ENCODE data around the gene NR1I2.

Gene NR1I2

DNA sequence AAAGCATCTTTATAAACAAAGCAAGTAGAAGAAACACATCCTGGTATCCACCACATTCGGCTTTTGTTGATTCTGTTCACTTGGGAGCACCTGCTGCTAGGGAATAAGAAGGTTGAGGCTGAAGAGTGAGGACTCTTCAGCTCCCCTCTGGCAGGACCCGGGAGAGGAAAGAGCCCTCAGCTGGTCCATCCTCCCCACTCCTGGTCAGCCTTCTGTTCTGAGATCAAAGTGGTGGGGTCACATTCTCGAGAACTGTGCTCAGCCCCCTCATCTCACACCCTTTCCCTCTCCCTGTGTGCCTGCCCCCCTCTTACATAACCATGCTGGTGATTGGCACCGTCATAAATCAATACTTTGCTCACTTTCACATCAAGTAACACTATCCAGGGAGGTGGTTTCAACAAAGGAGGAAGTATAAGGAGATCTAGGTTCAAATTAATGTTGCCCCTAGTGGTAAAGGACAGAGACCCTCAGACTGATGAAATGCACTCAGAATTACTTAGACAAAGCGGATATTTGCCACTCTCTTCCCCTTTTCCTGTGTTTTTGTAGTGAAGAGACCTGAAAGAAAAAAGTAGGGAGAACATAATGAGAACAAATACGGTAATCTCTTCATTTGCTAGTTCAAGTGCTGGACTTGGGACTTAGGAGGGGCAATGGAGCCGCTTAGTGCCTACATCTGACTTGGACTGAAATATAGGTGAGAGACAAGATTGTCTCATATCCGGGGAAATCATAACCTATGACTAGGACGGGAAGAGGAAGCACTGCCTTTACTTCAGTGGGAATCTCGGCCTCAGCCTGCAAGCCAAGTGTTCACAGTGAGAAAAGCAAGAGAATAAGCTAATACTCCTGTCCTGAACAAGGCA is at the start of gene NR1I2:
NR1I2 (plus strand) TSS at position 772 of the 869 bp plus-strand sequence.
- DNase-seq, result no peak

DNA sequence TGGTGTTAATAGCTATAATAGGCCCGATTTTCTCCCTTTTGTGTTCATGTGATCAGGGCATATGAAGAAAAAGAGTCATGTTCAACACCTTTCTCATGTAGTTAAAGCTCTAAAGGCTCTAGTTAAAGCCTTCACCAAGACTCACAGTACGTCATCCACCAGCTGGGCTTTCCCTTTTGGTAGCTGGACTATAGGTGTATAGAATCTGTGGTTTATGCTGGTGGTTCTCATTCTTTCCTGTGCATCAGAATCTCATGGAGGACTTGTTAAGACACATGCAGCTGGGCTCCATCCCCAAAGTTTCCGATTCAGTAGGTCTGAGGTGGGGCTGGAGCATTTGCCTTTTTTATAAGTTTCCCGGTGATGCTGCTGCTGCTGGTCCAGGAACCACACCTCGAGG is 48.1 kb upstream of the NR1I2 start:
- DNase-seq, result no peak

DNA sequence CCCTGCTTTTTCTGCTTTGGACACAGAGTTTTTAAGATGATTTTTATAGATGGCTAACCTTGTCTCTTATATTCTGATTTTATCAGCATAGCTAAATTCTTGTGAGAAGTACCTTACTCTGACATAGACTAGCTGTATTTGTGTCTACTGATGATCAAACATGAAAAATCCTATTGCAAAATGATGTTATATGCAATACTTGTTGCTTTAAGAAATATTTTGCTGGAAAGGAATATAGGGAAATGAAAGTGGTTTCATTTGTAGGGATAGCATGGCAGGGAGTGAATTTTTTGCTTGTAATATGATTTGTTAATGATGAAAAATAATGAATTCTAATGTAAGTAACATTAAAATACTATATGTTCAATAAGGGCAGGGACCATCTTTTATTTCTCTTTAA is 43.2 kb upstream of the NR1I2 start:
- no peak for DNase-seq

DNA sequence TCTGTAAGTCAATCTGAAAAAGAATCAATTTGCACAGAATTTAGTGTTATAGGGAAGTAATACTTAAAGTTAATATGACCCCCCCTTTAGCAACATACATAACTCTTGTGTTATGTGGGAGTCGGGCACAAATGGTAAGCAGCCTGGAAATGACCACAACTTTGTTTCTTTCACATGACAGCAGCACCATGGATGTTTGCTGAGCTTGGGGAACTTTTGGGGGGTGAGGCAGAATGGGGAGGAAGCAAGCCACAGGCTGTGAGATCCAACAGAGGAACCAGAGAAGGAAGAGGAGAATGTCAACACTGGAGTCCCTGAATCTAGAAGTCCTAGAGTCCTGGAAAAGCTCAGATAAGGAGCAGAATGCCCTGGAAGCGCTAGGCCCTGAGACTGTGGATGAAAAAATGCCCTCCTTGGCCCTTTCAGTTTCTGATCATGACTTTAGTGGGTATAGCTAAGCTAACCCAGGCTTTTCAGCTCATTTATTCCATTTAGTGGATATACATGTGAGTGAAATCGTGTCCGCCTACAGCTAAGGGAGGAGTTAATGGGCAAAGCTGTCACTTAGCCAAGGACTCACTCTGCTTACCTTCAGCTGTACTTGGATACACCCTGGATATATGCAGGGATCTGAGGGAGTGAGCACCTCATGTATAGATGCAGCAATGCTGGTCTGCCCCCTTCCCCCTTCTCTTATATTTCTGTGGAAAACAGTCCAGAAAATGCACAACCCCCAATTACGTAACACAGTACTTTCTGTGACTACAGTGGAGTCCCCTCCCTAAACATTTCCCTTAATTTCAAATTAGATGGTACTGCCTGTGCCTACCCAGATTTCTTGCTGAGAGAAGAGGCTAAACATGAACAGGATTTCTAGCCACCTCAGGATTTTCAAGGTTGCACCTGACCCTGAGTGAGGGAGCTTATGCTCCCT is 40.0 kb upstream of the NR1I2 start:
- DNase-seq, result no peak

DNA sequence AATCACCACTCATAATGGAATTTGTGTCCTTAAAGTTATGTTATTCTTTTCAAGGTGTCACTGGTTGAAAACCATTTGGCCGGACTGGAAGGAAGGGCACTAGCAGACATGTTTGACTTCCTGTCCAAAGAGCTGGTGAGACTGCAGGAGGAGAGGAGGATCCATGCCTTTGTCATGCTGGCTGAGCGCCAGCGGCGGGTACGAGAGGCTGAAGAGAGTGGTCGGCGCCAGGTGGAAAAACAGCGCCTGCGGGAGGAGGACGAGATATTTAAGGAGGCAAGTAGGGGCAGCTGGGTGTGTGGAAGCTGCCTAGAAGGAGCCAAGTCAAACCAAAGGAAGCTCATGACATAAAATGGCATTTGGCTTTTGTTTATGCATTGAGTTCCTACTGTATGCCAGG is 38.0 kb upstream of the NR1I2 start:
- DNase-seq, result no peak

DNA sequence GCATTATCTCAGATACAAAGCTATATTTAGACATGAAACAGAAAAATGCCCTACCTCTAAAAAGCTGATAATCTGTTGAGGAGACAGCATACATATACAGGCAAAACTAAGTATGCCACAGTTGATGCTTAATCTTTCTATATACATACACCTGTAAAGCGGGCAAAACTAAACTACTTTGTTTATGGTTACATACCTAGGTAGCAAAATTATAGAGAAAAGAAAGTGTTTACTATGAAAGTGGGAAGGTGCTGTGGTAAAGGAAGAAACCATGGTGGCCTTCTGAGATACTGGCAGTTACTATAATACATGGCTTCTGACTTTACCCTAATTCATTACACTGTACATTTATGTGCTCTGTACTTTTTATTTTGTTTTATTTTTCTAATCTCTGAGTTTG is 36.0 kb upstream of the NR1I2 start:
- no peak for DNase-seq

DNA sequence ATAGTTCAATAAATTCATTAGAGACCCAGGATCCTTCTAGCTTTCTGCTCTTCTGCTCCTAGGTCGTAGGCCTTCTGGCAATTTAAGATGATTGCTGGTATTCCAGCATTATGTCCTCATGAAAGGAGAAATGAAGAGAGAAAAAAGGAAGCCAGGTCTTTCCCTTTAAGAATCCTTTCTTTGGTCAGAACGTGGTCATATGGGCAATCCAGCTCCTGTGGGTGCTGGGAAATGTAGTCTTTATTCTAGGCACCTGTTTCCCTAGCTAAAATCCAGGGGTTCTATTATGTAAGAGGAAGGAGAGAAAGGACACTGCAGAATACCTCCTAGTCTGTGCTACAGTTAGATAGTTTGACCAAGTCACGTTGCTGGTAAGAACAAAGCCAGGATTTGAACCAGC is 35.5 kb upstream of the NR1I2 start:
- DNase-seq, result no peak

DNA sequence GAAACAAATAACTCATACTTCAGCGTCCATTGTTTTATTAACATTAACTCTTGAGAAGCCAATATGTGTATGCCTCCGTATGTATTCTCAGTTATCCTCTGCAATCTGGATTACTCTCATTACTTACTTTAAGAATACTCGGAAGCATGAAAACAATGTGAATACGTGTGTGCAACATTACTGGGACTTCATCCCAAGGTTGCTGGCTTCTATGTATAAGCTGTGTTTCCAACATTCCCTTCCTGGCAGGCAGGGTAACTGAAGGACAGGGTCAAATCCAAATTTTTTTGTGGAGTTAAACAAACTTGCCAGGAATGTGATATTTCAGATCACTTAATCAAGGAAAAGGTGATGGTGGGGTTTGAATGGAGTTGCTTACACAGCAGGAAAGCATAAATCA is 34.5 kb upstream of the NR1I2 start:
- DNase-seq, result no peak

DNA sequence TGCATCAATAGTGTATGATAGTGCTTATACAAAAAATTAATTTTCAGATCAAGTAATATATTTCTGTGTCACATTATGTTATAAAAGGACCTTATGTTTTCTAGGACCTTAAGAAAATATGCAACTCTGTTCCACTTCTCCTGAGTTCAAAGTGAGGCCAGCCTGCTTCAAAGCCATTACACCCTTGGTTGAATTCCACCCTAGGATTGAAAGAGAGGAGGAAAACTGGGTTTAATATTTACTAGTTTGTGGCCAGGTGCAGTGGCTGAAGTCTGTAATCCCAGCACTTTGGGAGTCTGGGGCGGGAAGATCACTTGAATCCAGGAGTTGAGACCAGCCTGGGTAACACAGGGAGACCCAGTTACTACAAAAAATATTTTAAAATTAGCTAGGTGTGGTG is 32.9 kb upstream of the NR1I2 start:
- DNase-seq, result no peak

DNA sequence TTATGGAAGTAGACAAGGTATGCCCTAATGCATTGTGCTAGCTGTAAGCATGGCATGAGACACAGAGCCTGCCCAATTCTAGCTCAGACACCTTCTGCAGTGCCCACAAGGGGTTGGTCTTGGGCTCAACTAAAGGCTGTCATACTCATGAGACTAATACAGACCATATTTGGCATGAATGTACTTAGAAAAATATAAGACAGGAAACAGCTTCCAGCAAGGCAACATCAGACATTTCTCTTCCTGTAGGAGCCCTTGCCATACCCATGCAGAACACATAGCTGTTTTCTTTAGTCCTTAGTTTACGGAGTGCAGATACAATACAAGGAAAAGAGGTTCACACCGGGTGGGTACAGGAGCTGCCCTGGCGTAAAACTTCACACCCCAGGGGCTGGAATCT is 30.5 kb upstream of the NR1I2 start:
- no peak for DNase-seq

DNA sequence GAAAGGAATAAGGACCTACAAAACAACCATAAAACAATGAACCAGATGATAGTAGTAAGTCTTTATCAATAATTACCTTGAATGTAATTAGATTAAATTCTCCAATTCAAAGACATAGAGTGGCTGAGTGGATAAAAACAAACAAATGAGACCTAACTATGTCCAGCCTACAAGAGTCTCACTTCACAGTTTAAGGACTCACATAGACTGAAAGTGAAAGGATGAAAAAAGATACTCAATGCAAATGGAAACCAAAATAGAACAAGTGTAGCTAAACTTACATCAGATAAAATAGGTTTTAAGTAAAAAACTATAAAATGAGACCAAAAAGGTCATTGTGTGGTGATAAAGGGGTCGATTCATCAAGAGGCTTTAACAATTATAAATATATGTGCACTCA is 21.9 kb upstream of the NR1I2 start:
- DNase-seq, result no peak

DNA sequence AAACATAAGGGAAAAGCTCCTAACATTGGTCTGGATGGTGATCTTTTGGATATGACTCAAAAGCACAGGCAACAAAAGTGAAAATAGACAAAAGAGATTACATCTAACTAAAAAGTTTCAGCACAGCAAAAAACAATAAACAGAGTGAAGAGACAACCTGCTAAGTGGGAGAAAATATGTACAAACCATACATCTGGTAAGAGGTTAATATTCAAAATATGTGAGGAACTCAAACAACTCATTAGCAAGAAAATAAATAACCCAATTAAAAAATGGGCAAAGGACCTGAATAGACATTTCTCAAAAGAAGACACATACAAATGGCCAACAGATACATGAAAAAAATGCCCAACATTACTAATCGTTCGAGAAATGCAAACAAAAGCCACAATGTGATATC is 19.0 kb upstream of the NR1I2 start:
- no peak for DNase-seq

DNA sequence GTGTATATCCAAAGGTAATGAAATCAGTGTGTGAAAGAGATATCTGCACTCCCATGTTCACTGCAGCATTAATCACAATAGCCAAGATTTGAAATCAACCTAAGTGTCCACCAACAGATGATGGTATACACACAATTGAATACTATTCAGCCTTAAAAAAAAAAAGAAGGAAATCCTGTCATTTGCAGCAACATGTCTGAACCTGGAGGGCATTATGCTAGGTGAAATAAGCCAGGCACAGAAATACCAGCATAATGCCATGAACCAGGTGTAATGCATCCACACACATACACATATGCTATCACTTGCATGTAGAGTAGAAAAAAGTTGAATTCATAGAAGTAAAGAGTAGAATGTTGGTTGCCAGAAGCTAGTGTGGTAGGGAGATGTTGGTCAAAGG is 18.4 kb upstream of the NR1I2 start:
- no peak for DNase-seq

DNA sequence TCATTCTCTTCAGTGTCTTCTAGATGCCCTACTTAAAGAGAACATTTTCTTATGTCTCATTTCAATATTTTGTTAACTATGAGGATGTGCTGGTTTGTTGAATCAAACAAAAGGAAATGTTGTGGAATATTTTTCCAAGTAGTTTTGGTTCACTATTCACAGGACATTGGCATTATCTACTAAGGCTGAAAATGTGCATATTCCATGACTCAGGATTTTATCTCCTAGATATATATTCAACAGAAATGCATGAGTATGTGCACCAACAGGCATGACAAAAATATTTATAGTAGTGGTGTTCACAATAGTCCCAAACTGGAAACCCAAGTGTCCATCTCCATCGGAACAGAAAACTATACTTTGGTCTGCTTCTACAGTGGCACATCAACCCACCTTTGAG is 16.7 kb upstream of the NR1I2 start:
- DNase-seq, result no peak

DNA sequence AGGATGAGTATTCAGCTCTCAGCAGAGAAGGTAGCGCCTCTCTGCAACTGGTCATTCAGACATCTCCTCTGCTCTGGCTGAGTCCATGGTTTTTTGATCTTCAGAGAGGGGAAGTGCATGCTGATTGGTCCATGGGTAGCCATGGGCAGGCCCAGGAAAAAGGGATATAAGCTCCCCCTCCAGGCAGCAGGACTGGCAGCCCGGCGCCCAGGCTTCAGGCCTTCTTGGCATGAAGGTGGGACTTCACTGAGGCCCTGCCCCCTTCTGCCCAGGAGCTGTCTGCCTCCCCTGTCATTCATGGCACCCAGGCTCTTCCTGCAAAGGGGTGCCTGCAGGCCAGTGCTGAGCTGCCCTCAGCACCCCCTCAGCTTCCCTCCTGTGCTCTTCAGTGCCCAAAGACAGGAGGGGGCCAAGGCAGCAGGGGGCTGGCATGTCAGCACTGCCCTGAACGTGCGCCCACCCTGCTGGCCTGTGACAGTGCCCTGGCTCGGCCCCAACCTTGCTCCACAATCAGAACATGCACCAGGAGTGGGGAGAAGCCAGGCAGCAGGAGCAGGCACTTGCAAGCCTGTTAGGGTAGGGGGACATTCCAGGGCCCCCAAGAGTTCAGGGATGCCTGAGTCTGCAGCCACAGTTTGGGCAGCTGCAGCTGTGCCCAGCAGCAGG is 13.8 kb upstream of the NR1I2 start:
- DNase-seq, result no peak

DNA sequence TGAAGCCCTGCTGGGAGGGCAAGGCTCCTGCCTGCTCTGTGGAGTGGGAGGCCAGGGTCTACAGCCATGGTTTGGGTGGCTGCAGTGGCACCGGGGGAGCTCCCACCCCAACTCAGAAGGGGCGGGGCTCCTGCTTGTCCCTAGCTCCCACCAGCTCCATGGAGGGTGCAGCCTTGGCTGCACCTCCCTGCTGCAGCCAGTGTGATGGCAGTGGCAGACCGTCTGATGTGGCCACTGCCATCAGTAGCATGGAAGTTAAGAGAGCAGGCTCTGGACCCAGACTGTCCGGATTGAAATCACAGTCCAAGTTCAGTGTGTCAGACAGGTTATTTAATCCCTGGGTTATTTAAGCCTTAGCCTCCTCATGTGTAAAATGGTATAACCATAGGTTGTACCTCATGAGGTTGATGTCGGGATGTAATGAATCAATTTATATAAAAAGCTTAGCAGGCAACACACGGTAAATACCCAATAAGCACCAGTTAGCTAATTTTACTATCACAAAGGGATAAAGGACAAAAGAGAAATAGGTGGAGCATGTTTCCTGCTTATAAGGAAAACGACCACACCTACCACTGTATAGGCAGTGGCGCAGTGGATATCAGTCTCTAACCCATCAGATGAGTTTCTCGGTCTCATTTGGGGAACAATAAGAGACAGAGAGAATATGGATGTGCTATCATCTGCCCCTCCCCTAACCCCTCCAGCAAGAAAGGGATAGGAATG is 13.1 kb upstream of the NR1I2 start:
- no peak for DNase-seq

DNA sequence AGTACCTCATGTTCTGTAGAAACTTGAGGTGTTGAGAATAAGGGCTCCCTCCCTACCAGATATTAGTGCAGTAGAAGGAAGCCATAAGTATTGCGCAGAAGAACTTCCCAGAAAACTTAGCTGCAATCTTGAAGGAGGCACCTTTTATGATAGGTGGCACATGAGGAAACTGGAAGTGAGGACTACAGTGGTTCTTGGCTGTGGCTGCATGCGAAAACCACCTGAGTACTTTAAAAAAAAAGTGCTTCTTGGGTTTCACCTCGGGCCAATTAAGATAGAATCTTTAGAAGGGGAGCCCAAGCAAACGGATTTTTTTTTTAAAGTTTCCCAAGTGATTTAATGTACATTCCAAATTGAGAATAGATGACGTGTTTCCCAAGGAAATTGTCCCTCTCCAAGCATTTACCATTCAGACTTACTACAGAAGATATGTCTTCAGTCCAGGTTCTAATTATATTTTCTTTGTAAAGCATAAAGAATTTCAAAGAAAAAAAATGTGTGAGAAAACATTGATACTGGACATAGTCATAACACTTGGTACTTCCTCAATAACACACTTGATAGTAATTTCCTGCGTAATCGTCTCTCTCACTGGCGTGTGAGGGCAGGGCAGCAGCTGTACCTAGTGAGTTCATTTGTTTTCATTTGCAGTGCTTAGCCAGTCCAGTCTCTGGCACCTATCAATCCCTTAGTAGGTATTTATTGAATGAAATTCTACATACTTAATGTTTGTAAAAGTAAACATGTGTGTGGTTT is 12.3 kb upstream of the NR1I2 start:
- DNase-seq, result no peak

DNA sequence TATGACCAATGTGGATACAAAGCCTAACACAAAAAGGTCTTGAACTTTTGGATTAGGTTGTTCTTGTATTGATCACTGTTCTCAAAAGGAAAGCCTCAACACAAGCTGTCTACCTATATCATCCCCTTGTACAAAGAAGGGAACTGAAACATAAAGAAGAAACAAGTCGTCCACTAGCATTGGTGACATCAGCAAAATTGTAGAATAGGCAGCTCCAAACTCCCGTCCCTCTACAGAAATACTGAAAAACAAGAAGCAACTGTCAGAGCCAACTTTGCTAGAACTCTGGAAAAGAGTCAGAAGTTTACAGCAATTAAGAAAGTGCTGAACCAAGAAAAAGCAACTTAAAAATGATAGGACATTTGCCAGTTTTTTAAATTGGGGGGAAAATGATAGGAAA is 7.5 kb upstream of the NR1I2 start:
- no peak for DNase-seq

DNA sequence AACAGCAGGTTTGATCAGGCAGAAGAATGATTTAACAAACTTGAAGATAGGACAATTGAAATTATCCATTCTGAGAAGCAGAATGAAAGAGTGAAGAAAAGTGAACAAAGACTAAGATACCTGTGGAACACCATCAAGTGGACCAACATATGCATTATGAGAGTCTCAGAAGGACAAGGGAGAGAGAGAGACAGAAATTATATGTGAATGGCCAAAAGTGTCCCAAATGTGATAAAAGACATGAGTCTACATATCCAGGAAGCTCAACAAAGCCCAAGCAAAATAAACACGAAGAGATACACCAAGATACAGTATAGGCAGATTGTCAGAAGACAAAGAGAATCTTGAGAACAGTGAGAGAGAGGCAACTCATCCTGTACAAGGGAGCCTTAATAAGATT is 5.6 kb upstream of the NR1I2 start:
- no peak for DNase-seq

DNA sequence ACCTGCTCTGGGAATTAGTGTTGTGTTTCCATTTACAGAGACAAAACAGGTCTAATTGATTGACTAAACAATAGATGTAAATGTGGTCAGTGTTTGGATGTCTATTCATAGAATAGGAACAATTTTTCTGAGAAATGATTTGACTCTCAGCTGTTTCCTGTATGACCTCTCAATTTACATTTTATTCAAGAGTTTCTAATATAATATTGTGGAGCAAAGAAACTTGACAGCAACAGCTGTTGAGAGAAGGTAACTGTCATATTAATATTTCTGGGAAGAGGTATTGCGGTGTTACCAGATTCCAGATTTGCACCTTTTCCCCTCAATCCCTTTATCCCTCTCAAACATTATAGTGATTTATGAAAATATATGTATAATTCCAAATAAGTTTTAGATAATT is 3.7 kb upstream of the NR1I2 start:
- no peak for DNase-seq

DNA sequence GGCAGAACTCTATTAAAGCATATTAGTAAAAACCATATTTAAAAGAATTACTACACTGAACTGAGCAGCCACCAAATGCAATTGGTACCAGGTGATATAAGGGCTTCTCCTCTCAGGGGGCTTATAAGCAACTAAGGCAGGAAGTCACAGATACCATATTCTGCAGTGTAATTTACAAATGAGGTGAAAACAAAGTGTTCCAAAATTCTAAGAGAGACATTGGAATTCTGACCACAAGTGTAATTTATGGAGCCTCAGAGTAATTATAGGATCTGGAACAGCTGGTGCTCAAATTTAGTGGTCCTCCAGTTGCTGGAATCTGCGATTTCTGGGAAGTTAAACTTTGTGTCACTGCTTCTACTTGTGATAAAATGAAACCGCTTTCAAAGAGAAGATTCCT is 3.1 kb upstream of the NR1I2 start:
- no peak for DNase-seq

DNA sequence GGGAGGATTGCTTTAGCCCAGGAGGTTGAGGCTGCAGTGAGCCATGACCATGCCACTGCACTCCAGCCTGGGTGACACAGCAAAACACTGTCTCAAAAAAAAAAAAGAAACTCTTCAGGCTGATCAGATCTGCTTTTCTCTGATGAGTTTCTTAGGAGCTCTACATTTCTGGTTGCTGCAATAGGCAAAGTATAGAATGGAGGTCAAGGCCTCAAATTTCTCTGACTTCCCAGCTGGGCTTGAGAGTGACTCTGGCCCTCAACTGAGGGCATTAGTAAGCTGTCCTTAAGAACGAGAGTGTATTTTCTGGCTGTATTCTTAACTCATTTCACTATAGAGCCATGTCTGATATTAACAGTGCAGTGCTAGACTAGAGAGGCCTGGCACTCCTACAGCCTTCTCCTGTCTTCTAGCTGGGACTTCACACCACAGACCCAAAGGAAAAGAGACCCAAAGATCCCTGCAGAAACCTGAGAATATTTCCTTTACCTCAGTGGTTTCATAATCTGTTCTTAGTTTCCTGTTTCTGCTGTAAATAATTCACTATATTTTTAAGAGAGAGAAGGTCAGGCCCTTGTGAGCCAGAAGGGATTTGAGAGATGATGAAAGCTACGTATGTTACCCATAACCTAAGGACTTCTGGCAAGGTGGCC is 2.0 kb upstream of the NR1I2 start:
- DNase-seq, result no peak
